Activated CD4-positive, alpha-beta T cell treated with anti-CD3 and anti-CD28 coated beads, Interleukin-2, amount 50 U/mL, for 1 hour (primary cell): ENCODE measurements around the gene TMEM156.
"Not testable (repeated sequence)": the region's sequence is repeated elsewhere in the genome, so short reads cannot be mapped to it uniquely, and the experiment has no call there.

ENCODE experiments used
- DNase-seq: peaks from one replicate; pipeline ENCODE4 v3.0.0-alpha.2; 2020

Gene TMEM156

DNA sequence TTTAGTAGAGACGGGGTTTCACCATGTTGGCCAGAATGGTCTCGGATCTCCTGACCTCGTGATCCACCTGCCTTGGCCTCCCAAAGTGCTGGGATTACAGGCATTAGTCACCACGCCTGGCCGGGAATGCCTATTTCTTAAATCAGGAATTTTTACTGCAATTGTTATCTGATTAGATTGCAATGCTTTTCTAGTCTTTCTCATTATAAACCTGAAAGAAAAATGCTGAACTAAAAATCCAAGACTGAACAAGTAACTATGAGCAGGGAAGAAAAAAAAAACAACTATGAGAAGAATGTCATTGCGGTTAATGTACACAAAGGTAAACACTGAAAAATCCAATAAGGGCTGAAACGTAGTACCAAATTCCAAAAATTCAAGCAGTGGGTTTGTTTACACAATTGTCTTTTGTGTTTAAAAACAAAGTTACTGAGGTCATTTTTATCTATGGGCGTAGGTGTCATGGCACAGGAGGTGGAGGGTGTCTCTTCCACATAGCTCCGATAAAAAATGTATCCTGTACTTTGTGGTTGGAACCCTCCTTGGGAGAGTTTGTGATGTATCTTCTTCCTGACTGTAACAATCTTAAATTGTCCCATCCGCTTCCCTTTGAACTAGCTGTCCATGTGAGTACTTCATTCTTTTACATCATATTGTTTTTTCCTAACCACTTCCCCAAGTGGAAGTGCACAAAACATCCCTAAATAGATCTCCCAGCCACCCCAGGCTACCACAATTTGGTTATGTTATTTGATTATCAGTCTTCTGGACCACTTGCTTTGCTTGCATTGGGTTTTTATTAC is 11.1 kb upstream of the TMEM156 start:
- no peak for DNase-seq

DNA sequence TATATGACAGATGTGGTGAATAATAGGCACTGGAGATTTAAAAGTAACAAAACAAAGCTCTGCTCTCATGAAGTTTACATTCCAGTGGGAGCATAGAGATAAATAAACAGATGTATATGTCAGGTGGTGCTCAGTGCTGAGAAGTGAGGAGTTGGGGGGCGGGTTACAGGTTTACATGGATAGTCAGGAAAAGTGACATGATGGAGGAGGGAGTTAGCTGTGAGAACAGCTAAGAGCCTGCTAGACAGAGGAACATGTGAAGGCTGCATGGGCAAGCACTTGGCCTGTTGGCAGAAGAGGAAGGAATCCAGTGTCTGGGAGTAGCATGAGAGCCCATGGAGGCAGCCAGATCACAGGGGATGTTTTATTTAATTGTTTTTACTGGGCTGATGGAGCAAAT is 10.2 kb upstream of the TMEM156 start:
- no peak for DNase-seq

DNA sequence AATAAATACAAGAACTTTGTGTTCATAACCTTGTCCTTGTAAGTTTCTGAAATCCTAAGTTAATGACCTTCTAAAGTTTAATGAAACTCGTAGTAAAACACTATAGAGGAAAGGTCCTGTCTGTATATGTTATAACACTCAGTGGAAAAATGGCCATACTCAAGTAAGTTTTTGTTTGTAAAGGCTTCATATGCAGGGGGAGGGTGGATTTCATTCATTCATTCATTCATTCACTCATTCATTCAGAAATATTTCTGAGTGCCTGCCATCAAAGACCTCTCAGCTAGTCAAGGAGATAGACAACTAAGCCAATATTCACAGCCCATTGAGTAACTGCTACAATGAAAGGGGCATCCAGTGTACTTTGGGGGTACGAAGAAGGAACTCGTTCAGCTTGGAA is 6.9 kb upstream of the TMEM156 start:
- no peak for DNase-seq

DNA sequence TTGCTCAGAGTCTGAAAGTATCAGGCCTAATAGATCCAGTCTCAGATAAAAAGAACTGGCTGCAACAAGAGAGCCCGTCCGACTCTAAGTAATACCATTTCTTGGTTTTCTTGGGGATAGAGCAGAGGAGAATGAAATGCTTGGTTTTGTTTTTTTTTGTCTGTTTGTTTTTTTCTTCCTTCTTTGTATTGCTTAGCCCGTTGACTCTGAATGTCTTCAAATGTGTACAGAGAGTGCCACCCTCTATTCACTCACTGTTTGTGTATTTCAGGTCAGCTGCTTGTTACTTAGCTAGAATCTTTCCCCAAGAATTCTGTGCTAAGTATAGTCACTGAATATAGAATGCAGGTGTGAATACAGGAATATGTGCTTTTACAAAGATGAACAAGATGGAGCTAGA is 5.7 kb upstream of the TMEM156 start:
- no peak for DNase-seq

DNA sequence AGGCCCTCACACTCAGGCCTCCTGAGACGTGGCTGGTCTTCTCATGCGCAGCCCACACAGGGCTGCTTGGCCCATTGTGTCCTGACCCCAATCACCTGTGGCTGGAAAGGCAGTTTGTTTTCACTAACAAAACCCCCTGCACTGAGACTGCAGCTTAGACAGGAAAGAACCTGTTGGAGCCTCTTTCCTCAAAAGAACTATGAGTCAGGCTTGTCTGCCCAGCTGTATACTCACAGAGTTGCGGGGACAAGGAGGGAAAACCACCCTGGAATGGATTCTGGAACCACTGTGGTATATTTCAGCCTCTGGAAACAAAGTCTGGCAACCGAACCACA is 5.2 kb upstream of the TMEM156 start:
- DNase-seq: no peak

DNA sequence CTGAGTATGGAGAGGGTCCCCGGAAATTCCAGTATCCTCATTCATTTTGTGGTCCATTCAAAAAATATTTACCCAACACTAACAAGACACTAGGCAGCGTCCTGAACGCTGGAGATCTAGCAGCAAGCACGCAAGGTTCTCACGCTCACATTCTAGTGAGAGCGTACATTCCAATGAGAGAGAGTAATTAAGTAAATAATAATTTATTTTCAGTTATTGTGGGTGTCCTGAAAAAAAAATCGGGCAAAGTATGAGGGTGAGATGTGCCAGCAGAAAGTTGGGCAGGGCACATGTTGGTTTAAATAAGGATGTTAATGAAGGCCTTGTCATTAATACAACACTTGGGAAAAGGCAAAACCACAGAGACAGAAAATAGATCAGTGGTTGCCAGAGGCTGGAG is 4.0 kb upstream of the TMEM156 start:
- no peak for DNase-seq

DNA sequence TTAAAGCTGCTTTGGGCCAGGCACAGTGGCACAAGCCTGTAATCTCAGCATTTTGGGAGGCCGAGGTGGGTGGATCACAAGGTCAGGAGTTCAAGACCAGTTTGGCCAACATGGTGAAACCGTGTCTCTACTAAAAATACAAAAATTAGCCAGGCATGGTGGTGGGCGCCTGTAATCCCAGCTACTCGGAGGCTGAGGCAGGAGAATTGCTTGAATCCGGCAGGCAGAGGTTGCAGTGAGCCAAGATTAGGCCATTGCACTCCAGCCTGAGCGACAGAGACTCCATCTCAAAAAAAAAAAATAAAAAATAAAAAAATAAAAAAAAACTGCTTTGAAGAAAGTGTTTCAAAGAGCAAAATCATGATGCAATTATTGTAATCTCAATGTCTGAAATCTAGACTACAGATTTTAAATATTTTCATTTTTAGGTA is 604 bp downstream of the TMEM156 start:
- not testable (repeated sequence) for DNase-seq

DNA sequence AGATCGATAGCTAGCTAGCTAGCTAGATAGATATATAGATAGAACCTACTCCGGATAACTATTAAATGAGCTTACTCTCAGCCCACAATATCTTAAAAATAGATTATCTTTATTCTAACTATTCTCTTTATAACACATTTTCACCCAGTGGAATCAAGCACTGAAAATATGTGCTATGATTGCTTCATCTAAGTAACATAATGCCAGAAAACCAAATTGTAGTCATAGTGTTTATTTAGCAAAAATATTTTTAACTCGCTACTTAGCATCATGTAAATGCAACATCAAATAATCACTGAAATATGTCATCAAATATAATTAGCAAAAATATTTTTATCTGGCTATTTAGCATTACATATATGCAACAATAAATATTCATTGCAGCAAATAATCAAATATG is 1.5 kb downstream of the TMEM156 start:
- DNase-seq: no peak

DNA sequence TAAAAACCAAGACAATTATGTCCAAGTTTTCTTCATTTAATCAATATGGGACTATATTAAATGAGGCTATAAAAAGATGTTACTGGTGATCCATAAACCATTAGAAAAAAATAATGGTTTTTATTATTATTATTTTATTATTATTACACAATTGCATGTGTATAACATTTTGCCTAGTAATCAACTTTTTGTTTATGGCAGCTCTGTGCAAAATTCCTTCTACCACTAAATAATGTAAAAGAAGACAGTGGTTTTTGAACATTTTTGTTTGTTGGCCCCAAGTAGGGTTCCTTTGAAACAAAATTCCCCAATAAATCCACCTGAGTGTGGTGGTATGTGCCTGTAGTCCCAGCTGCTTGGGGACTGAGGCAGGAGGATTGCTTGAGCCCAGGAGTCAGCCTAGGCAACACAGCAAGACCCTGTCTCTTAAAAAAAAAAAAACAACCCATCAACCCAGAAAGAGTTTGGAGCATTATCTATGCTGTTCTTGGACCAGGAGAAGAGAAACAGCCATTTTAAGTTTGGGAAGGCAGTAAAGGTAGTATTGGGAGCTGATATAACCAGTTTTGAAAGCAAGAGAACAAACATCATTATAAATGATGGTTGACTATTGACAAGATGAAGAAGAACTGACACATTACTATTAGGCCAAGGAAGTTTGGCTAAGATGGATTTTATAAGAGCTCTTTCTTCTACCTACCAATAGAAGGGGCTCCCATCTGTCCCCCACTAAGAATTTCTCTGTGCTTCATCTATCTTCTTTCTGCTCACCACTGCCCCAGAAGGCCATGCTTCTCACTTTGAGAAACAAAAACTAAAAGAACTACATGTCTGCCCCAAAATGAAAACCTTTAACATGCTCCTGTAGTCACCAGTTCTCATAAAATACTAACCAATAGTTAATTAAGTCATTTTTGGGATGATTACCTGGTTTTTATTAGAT is 2.2 kb downstream of the TMEM156 start:
- no peak for DNase-seq

DNA sequence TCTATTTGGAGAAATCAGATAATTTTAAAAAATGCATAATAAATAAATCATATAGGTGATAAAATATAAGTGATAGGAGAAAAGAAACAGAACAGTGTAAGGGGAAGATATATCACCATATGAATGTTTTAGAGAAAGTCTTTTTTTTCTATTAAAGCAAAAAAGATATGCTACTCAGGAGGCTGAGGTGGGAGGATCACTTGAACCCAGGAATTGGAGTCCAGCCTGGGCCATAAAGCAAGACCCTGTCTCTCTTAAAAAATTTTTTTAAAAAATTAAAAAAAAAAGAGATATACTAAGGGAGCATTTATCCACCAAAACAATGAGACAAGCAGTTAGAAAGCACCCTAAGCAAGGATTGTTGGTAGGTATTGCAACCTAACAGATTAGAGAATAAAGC is 6.1 kb downstream of the TMEM156 start:
- DNase-seq: no peak

DNA sequence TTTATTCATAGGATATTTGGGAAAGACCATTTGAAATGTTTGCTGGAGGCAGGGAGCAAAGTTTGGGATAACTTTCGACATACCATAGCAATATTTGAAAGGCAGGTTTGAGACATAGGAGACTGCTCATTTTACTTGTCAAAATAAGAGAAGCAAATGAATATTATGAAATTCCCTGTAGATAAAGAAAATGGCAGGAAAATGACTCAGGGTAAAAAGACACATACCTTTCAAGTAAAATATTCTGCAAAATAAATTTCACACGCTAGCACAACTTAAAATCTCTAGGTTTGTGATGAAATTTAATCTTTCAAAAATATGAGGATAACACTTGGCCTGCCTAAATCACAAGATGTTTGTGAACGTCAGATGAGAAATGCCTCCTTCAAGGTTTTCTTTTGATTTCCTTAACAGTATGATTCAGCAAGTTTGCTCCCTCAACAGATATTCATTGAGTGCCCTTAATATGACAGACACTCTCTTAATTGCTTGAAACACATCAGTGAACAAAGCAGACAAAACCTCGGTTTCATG is 6.6 kb downstream of the TMEM156 start:
- DNase-seq: no peak

DNA sequence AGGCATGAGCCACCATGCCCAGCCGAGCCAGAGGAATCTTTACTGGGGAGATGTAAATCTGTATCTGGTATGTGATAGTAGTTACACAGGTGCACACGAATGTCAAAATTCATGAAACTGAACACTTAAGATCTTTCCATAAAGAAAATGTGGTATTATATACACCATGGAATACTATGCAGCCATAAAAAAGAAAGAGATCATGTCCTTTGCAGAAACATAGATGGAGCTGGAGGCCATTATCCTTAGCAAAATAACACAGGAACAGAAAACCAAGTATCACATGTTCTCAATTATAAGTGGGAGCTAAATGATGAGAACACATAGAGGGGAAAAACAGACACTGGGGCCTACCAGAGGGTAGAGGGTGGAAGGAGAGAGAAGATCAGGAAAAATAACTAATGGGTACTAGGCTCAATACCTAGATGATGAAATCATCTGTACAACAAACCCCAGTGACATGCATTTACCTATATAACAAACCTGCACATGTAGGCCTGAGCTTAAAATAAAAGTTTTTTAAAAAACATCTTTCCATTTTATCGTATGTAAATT is 7.8 kb downstream of the TMEM156 start:
- DNase-seq: no peak

DNA sequence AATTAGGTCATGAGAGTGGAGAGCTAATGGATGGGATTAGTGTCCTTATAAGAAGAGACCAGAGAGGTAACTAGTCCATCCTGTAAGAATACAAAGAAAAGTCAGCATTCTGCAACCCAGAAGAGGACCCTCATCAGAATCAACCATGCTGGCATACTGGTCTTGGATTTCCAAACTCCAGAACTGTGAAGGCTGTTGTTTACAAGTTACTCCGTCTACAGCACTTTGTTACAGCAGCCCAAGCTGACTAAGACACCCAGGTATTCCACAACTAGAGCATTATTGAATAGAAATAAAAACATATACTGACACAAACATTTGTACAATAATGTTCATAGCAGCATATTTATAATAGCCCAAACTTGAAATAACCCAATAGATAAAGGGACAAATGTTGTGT is 9.2 kb downstream of the TMEM156 start:
- DNase-seq: no peak

DNA sequence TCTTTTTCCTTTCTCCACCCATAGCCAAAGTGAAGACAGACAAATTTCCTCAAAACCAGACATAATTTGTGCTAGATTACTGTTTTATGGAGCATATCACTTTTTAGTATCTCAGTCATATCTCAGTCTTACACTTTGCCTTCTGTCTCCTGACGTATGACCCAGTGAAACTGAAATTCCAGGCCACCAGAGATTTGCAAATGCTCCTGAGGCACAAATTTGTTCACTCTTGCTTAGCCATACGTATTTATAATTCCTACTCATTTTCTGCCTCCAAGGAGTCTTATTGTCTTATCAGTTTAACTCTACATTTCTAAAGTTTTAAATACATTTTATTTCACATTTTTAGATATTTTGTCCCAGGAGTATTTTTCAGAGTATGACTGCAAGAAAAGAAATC is 10.0 kb downstream of the TMEM156 start:
- no peak for DNase-seq

DNA sequence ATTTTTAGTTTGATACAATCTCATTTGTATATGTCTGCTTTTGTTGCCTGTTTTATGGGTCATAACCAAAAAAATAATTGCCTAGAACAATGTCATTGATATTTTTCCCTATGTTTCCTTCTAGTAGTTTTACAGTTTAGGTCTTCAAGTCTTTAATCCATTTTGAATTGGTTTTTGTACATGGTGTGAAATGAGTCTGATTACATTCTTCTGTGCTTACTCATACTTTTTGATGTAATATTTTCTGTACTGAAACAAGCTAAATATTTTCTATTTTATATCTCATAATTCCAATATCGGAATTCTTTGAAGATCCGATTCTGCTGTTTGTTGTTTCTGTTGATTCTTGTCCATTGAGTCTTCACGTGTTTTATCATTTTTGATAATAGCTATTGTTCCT is 10.6 kb downstream of the TMEM156 start:
- DNase-seq: no peak

DNA sequence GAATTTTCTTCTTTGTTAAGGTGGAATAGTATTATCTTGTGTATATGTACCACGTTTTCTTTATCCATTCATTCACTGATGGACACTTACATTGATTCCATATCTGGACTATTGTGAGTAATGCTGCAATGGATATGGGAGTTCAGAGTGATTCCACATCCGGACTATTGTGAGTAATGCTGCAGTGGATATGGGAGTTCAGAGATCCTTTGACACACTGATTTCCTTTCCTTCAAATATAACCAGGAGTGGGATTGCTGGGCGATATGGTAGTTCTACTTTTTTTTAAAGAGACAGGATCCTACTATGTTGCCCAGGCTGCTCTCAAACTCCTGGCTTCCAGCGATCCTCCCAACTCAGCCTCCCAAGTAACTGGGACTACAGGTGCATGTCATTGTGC is 12.1 kb downstream of the TMEM156 start:
- DNase-seq: no peak

DNA sequence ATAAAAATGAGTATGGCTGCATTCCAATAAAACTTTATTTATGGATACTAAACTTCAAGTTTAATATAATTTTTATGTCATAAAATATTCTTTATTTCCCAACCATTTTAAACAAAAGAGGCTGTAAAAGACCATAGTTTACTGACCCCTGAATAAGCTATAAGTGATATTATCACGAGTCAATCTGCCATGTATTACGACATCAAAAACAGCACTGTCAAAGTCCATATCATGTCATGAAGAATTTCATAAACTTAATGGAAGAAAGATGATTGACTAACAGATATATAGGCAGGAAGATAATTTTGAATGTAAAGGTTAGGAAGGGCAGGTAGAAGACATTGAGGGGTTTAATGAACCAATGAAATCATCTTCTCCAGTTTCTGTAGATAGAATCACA is 18.2 kb downstream of the TMEM156 start:
- DNase-seq: no peak

DNA sequence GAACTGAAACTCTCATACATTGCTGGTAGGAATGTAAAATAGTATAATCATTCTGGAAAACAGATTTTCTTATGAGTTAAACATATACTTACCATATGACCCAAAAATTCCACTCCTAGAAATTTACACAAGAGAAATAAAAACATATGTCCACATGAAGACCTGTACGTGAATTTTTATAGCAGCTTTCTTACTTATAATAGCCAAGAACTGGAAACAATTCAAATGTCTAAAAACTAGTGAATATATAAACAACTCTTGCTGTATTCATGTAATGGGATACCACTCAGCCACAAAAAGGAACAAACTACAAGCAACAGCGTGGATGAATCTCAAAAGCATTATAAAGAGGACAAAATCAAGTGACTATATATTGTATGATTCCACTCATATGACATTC is 27.5 kb downstream of the TMEM156 start:
- DNase-seq: no peak

DNA sequence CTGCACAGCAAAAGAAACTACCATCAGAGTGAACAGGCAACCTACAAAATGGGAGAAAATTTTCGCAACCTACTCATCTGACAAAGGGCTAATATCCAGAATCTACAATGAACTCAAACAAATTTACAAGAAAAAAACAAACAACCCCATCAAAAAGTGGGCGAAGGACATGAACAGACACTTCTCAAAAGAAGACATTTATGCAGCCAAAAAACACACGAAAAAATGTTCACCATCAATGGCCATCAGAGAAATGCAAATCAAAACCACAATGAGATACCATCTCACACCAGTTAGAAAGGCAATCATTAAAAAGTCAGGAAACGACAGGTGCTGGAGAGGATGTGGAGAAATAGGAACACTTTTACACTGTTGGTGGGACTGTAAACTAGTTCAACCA is 30.2 kb downstream of the TMEM156 start:
- DNase-seq: not testable (repeated sequence)

DNA sequence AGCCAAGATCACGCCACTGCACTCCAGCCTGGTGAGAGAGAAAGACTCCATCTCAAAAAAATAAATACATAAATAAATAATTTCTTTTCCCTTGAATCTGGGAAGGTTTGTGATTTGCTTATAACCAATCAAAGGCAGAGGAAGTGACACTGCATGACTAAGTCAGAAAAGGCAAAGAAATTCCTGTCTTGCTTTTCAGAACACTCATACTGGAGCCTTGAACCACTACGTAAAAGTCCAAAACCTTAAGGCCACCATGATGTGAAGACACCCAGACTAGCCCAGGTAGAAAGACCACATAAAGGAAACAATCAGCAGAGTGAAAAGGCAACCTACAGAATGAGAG is 36.6 kb downstream of the TMEM156 start:
- DNase-seq: no peak

DNA sequence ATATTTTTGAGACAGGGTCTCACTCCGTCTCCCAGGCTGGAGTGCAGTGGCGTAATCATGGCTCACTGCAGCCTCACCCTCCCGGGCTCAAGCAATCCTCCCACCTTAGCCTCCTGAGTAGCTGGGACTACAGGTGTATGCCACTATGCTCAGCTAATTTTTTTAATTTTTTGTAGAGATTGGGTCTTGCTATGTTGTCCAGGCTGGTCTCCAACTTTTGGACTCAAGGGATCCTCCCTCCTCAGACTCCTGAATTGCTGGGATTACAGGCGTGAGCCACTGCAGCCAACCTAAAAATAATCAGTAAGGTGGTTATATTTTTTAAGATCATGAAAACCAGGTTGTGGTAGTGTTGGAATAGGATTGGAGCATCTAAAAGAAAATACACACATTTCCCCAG is 38.1 kb downstream of the TMEM156 start:
- no peak for DNase-seq

DNA sequence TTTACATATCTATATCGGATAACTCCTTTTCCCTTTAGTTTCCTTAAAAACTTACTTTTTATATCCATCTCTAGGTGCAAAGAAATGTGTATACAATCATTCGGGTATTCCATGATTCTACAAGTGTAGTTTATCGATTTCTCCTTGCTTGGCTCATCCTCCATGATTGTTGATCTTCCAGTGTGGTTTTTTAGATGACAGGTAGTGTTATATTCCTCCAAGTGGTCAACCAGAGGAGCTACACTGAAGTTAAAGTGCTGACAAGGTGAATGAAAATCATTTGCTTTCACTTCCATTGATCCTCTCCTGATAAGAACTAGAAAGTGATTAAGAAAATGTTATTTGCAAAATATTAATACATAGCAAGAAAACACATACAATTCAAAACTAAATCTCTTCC is 38.5 kb downstream of the TMEM156 start:
- no peak for DNase-seq

DNA sequence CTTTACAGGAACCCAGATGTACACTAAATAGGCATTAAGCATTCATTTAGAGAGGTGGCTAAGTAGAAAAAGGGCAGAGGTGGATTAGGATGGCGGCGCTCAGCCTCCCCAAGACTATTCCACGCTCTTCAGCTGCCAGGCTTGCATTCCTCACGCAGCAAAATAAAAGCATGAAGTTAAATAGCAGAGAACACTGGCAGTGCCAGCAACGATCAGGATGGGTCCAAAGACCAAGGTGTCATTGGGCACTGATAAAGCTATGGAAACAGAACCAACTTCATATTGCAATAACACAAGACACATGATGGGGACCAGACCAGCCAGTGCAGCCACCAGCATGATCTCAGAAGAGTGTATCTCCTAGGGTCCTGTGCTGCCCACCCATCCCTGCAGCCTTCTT is 42.0 kb downstream of the TMEM156 start:
- no peak for DNase-seq

DNA sequence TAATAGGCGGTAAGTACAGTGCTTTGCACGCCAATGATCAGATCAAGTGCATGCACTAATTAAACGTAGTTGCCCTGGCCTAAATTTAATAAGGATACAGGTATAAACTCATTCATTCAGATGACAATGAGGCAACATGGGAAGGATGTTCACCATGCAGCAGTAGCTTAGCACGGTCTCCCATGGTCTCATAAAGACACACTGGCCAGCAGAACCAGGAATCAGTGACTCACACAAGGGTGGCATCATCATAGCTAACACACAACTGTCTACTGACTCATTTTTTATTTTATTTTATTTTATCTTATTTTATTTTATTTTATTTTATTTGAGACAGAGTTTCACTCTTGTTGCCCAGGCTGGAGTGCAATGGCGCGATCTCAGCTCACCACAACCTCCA is 42.7 kb downstream of the TMEM156 start:
- DNase-seq: no peak
